GM18870 (cell line): ENCODE data around the gene C19orf25.
"Not testable (repeated sequence)": the region's sequence is repeated elsewhere in the genome, so short reads cannot be mapped to it uniquely, and the experiment has no call there.

Experiments
- ATAC-seq: cut with Tn5 transposase; IDR thresholded peaks from one replicate; pipeline ENCODE4 v1.9.1; 2021; ENCODE audit warnings: moderate library complexity; ENCODE audit not compliant: unreplicated experiment

Gene C19orf25

GRCh38 chr19:1482361-1483130 is 3.5 kb upstream of the C19orf25 start:
- ATAC-seq: no peak

GRCh38 chr19:1481893-1482360 is 2.9 kb upstream of the C19orf25 start:
- no peak for ATAC-seq

- ATAC-seq: no peak
Observed at GRCh38 chr19:1481224-1481892, 2.3 kb upstream of the C19orf25 start.

GRCh38 chr19:1477056-1477455 is 2.0 kb downstream of the C19orf25 start:
- ATAC-seq: not testable (repeated sequence)

- ATAC-seq: no peak
Observed at GRCh38 chr19:1475751-1476437, 3.1 kb downstream of the C19orf25 start.

- no peak for ATAC-seq
Observed at GRCh38 chr19:1474765-1475351, 4.2 kb downstream of the C19orf25 start.

- ATAC-seq: no peak
Observed at GRCh38 chr19:1474011-1474764, 4.8 kb downstream of the C19orf25 start.

GRCh38 chr19:1473085-1473851 is 5.7 kb downstream of the C19orf25 start:
- no peak for ATAC-seq

GRCh38 chr19:1472231-1473084 is 6.6 kb downstream of the C19orf25 start:
- ATAC-seq: no peak

GRCh38 chr19:1471515-1472160 is 7.4 kb downstream of the C19orf25 start:
- ATAC-seq: no peak

- ATAC-seq: no peak
Observed at GRCh38 chr19:1471010-1471514, 8.0 kb downstream of the C19orf25 start.

- ATAC-seq: no peak
Observed at GRCh38 chr19:1470305-1471009, 8.6 kb downstream of the C19orf25 start.

GRCh38 chr19:1470055-1470304 is 9.0 kb downstream of the C19orf25 start:
- no peak for ATAC-seq

GRCh38 chr19:1469255-1470054 is 9.6 kb downstream of the C19orf25 start:
- no peak for ATAC-seq

GRCh38 chr19:1468821-1469254 is 10.2 kb downstream of the C19orf25 start:
- no peak for ATAC-seq

GRCh38 chr19:1468274-1468820 is 10.7 kb downstream of the C19orf25 start:
- ATAC-seq: no peak
